Spinal cord (tissue), 10 donors: Measurements from ENCODE around the gene PFKFB1. TPM values are rescaled to one million over a fixed set of nuclear protein-coding genes. Genes with fewer than 3 reads are reported as not detected.
"Not testable (repeated sequence)": the region's sequence is repeated elsewhere in the genome, so short reads cannot be mapped to it uniquely, and the experiment has no call there.

Experiments
- DNase-seq, 6 donors: peaks; one replicate each; pipeline versions ENCODE4 v3.0.0 to v3.0.0-alpha.2; 2013 to 2015; ENCODE audit warnings: low spot score in 6 of 6, low read depth in 4 of 6
- H3K27ac ChIP-seq: one replicate; pipeline ENCODE4 v1.5.1; 2013; ENCODE audit warnings: low read depth, low read length, control low read depth
- H3K27me3 ChIP-seq: one replicate; pipeline ENCODE4 v1.6.1; 2013; ENCODE audit warnings: low read length; ENCODE audit not compliant: control insufficient read depth, insufficient read depth
- H3K36me3 ChIP-seq: one replicate; pipeline ENCODE4 v1.6.1; 2013; ENCODE audit warnings: low read length; ENCODE audit not compliant: control insufficient read depth, insufficient read depth
- H3K4me1 ChIP-seq: one replicate; pipeline ENCODE4 v1.6.1; 2013; ENCODE audit warnings: low read length; ENCODE audit not compliant: control insufficient read depth, insufficient read depth
- H3K4me3 ChIP-seq: one replicate; pipeline ENCODE4 v1.5.1; 2013; ENCODE audit warnings: low read depth, low read length, control low read depth
- H3K9me3 ChIP-seq: one replicate; pipeline ENCODE4 v1.6.1; 2013; ENCODE audit warnings: low read length; ENCODE audit not compliant: control insufficient read depth, insufficient read depth
- WGBS: methylation state at CpG from one replicate; pipeline ENCODE4 v1.1.5; 2013; ENCODE audit warnings: missing lambda C conversion rate; ENCODE audit not compliant: insufficient coverage; 5-methylcytosine and 5-hydroxymethylcytosine counted together
- polyA plus RNA-seq, 2 donors: library from polyadenylated mRNA; unstranded; fragments of 120-200 nt; gene quantifications; one replicate each; pipeline ENCODE4 v1.2.1, GENCODE V29; 2013; ENCODE audit not compliant: insufficient read length in 2 of 2
- total RNA-seq, 2 donors: library from RNA; depleted of rRNA in 1 of 2; stranded (reverse); fragments of 120-200 nt in 1 of 2; fragments of >200 nt in 1 of 2; gene quantifications; one replicate each; pipeline versions ENCODE4 v1.2.3 to v1.2.4, GENCODE V29; 2013 to 2014
- donor health status: healthy.

PFKFB1 gene
- total and polyA plus RNA-seq, 4 donors: 0.20 to 1.1 (median 0.63) TPM

DNA sequence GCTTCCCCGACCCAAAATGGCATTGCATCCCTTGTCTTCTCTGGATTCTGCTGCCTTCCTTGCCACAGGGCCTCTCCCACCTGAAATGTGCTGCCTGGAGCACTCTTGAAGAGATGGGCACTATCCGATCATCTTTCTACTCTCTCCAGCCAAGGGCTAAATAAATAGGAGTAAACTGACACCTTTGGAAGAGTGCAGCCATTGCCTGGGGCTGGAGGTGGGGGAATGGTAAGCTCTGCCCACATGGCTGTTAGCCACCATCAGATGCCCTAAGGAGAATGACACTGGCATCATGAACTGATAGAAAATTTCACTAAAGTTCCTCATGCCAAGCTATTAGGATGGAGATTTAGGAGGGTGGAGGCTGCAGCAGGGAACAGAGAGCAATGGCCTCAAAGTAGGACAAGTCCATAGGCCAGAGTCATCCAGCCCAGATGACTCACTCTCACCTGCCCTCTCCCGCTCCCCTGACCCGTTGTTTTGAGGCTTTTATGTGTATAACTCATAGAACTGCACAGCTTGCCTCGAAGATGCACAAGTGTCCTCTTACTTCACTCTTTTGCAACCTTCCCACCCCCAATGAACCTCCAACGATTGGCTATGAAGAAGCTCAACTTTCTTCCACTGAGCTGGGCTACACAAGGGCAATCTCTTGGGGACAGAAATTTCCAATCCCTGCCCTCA lies 822 bp upstream of the PFKFB1 start:
- H3K4me1 ChIP-seq: no peaks in the 10 kb centered on the region
- DNase-seq: no peak
- H3K27me3 ChIP-seq: peaks cover 5% of the 10 kb centered on the region
- no peak overlapping the region for H3K27ac ChIP-seq
- no peak overlapping the region for H3K4me3 ChIP-seq
- H3K36me3 ChIP-seq: no peaks in the 10 kb centered on the region
- whole genome bisulfite sequencing: 79% methylated on average over 5 of the region's 6 CpGs
- H3K9me3 ChIP-seq: no peaks in the 10 kb centered on the region

DNA sequence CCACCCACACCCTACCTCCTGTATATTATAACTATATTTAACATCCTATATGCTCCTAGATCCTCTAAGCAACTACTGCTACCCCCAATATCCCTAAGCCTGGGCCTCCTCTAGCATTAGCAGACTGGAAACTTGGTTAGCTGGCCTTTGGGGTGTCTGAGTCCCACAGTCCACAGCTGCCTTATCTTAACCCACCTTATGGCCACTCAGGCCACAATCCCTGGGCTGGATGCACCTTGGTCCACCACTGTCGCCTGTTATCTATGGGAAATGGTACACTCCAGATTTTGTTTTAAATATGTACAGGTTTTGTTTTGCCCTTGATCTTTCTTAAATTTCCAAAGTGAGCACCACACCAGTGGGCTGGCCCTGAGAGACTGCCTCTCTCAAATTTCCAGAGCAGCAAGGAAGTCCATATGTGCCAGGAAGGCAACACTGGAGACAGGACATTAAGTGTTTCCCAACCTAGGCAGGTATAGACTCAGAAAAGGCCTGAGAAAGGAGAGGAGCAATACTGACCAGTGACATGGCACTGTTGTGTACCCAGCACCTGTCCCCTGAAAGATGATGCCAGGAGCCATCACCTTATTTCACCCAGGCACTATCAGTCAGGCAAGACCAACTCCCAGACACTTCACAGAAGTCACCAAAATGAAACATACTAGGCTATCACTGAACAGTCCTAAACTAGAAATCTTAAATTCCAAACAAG lies 921 bp downstream of the PFKFB1 start:
- Histone ChIP-seq H3K9me3 (no peaks in the 10 kb centered on the region), H3K4me1 (no peaks in the 10 kb centered on the region), H3K27me3 (peaks cover 5% of the 10 kb centered on the region), H3K4me3 (no peak overlapping the region), H3K36me3 (no peaks in the 10 kb centered on the region), H3K27ac (no peak overlapping the region)
- DNase-seq: no peak
- WGBS: no CpG with 5 or more reads among the region's 1 CpG

DNA sequence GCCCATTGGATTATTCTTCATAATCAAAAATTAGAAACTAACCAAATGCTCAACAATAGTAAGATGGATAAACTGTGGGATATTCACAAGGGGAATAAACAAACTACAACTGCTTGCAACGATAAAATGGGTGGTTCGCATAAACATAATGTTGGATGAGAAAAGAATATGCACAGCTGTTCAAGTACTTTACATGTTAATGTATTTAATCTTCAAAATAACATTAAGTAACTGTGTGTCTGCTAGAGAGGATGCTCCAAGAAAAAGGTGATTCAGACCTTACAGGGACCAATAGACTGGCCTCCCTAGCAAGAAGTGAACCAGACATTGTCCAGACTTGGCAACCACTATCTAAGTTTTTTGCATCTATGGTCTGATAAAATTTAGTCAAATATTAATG lies 2.3 kb downstream of the PFKFB1 start:
- Histone ChIP-seq H3K9me3 (no peaks in the 10 kb centered on the region), H3K4me3 (no peak overlapping the region), H3K4me1 (no peaks in the 10 kb centered on the region), H3K36me3 (no peaks in the 10 kb centered on the region), H3K27ac (no peak overlapping the region), H3K27me3 (peaks cover 3% of the 10 kb centered on the region)
- no peak for DNase-seq
- no CpG with 5 or more reads among the region's 2 CpGs for WGBS

DNA sequence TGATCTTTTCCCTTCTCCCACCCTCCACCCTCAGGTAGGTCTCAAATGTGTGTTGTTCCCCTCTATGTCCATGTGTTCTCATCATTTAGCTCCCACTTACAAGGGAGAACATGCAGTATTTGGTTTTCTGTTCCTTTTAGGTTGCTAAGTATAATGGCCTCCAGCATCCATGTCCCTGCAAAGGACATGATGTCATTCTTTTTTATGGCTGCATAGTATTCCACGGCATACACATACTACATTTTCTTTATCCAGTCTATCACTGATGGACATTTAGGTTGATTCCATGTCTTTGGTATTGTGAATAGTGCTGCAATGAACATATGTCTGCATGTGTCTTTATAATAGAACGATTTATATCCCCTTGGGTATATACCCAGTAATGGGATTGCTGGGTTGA lies 10.7 kb downstream of the PFKFB1 start:
- H3K36me3 ChIP-seq, H3K4me1 ChIP-seq, DNase-seq, H3K27ac ChIP-seq, H3K9me3 ChIP-seq, H3K27me3 ChIP-seq, H3K4me3 ChIP-seq: not testable (repeated sequence)
- WGBS: no CpG with 5 or more reads among the region's 2 CpGs

DNA sequence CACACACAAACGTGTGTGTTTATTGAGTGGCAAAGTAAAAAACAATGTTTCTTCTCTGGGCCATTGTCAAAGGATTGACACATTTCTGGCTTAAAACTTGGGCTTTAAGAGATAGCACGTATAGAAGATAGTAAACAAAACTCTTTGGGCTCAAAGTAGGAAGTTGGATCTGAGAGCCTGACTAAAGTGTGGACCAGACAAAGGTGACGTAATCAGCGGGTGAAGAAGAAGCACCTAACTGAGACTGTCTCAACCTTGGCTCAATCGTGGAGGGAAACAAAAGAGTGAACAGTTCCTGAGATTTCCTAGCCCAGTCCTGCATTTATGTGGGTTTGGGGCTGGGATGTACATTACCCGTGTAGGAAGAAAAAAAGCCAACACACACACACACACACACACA lies 13.7 kb downstream of the PFKFB1 start:
- no peak overlapping the region for H3K4me3 ChIP-seq
- H3K9me3 ChIP-seq: no peaks in the 10 kb centered on the region
- H3K4me1 ChIP-seq: no peaks in the 10 kb centered on the region
- no peak for DNase-seq
- no peak overlapping the region for H3K27ac ChIP-seq
- 83% methylated on average over 1 of the region's 6 CpGs for WGBS
- H3K27me3 ChIP-seq: peaks cover 2% of the 10 kb centered on the region
- H3K36me3 ChIP-seq: no peaks in the 10 kb centered on the region

DNA sequence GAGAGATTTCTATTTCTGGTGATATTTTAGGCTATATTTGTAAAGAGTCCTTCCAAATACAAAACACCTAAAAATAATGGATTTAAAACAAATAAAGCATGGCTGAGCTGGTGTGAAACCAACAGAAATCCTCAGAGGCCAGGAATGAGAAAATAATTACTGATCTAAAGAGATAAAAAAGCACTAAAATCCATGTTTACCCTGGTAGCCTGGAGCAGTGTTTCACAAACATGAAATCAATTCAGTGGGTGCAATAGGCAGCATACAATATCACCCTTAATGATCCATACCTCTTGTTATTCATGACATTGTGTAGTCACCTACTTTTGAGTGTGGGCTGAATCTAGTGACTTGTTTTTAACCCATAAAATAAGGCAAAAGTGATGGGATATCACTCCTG lies 14.6 kb downstream of the PFKFB1 start:
- Histone ChIP-seq H3K27me3 (no peaks in the 10 kb centered on the region), H3K4me1 (no peaks in the 10 kb centered on the region), H3K9me3 (no peaks in the 10 kb centered on the region), H3K27ac (no peak overlapping the region), H3K4me3 (no peak overlapping the region), H3K36me3 (no peaks in the 10 kb centered on the region)
- DNase-seq: no peak

DNA sequence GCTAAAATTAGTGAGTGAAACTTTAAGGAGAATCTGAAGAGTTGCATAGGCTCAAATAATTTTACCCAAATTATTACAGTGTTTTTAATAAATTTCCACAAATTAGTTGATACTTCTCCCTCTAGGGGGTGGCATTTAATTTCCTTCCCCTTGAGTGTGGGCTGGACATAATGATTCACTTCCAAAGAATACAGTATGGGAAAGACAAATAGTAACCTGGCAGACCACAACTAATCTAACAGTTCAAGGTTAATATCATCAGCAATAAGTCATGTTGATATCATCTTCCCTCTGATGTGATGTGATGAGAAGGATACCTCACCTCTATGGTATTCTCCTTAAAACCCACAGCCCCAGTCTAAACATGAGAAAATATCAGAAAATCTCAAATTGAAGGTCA lies 15.5 kb downstream of the PFKFB1 start:
- DNase-seq: no peak
- Histone ChIP-seq H3K27me3 (no peaks in the 10 kb centered on the region), H3K36me3 (no peaks in the 10 kb centered on the region), H3K9me3 (peaks cover 2% of the 10 kb centered on the region), H3K27ac (no peak overlapping the region), H3K4me1 (no peaks in the 10 kb centered on the region), H3K4me3 (no peak overlapping the region)

DNA sequence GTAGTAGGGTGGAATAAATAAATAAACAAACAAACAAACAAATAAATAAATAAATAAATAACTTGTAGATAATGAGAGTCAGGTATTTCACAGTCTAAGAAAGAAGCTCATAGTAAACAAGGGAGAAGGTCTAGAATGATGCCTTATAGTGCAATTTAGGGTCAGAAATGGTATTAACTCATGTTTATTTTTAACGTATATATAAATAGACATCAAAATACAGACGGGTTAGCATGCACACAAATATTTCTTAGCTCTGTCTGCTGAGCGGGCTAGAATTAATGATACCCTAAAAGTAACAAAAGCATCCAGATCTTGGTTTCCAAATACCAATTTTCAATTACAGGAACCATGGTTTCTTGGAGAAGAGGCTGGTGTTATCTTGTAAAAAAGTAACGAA lies 16.6 kb downstream of the PFKFB1 start:
- peaks cover 2% of the 10 kb centered on the region for H3K9me3 ChIP-seq
- no peak for DNase-seq
- H3K4me1 ChIP-seq: no peaks in the 10 kb centered on the region
- no peaks in the 10 kb centered on the region for H3K36me3 ChIP-seq
- H3K27ac ChIP-seq: no peak overlapping the region
- no CpG with 5 or more reads among the region's 4 CpGs for WGBS
- no peak overlapping the region for H3K4me3 ChIP-seq
- H3K27me3 ChIP-seq: no peaks in the 10 kb centered on the region

DNA sequence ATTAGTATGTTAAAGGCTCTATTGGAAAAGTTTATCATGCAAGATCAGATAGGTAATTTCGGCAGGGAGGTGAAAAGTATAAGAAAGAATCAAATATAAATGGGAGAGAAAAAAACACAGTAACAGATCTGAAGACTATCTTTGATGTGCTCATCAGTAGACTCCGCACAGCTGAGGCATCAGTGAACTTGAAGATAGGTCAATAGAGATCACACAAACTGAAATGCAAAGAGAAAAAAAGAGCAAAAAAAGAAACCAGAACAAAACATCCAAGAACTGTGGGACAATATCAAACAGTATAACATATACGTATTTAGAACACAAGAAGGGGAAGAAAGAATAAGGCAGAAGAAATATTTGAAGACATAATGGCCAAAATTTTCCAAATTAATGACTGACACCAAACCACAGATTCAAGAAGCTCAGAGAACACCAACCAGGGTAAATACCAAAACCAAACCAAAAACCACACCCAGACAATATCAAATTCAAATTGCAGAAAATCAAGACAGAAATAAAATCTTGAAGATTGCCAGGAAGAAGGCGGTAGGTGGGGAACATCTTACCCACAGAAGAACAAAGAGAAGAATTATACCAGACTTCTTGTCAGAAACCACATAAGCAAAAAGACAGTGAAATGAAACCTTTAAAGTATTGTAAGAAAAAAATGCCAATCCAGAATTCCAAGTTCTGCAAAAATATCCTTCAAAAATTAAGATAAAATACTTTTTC lies 29.1 kb downstream of the PFKFB1 start:
- peaks cover 2% of the 10 kb centered on the region for H3K9me3 ChIP-seq
- H3K4me1 ChIP-seq: no peaks in the 10 kb centered on the region
- H3K27me3 ChIP-seq: peaks cover 2% of the 10 kb centered on the region
- H3K4me3 ChIP-seq: no peak overlapping the region
- DNase-seq: no peak
- no peaks in the 10 kb centered on the region for H3K36me3 ChIP-seq
- H3K27ac ChIP-seq: no peak overlapping the region
- WGBS: 70% methylated on average over 1 of the region's 4 CpGs

DNA sequence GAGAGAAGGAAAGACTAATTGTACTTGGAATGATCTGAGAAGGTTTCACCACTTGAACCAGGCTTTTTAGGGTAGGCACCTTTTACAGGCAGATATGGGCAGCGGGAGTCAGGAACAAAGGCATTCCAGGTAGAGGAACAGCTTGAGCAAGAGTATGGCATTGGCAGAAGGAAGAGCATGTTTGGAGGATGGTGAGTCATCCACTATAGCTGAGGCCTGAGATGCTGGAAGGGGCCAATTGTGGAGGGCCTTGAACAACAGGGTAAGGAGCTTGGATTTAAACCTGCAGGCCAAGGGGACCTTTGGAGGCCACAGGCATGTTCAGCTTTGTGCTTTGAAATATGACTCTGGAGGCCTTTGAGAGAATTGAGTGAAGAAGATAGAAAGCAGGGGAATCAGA lies 32.2 kb downstream of the PFKFB1 start:
- Histone ChIP-seq H3K36me3 (no peaks in the 10 kb centered on the region), H3K4me3 (no peak overlapping the region), H3K4me1 (no peaks in the 10 kb centered on the region), H3K9me3 (no peaks in the 10 kb centered on the region), H3K27ac (no peak overlapping the region), H3K27me3 (peaks cover 2% of the 10 kb centered on the region)
- no peak for DNase-seq
- WGBS: 58% methylated on average over 1 of the region's 1 CpG
